ENCODE results near the gene RC3H2. TPM values are rescaled to one million over a fixed set of nuclear protein-coding genes. Genes with fewer than 3 reads are reported as not detected.

Gene RC3H2
- total and polyA plus RNA-seq, 2 of the 13 experiments (the other 11 are each of a cell fraction or from before 2014, with no cell fraction given): 21.0 to 36.4 TPM

DNA sequence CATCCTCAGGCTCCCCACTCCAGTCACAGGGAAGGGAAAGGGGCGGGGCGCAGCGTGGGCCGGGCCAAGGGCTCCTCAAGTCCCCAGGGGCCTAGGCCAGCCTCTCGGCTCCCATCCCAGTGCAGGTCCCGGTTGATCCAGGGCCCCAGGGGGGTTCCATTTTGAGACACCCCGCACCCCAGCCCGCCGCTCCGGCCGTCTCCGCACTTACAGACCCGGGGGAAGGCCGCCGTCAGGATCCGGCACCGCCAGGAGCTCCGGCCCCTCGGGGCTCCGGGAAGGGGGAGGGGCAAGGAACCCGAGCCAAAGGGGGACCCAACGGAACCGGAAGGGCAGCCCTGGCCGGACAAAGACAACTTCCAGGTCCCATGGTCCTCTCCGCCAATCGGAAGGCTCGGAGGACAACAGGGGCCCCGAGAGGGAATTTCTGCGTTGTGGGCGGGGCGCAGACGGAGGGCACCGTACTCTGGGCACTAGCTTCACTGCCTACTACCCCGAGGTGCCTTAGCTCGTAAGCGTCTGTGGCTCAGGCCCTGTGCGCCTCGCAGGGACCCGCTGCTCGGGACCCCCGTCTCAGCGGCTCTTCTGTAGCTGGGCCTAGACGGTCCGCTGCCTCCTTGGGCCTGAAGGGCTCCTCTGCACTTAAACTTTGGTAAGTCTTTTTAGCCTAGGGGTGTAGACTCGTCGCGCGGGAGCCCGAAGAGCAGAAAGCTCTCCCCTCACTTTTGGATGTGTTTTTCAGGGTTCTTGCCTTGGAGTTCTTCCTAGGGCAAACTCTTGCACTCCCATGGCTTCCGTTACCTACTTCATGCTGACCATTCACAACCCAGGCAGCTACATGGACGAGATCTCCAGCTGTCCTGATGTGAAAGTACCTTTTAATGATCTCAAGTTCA lies 26.3 kb upstream of the RC3H2 start, which contains the start of gene ZBTB26 (continued):
- TF ChIP-seq ZNF253 (CRISPR knock-in tag; IDR thresholded peaks at IDR 0.05; ENCODE audit: borderline replicate concordance): no peak
- peak; percentile 80; the same call in 1 of the 2 replicates for TF ChIP-seq ZNF772 (CRISPR knock-in tag; IDR thresholded peaks at IDR 0.05)
- TF ChIP-seq PAF1 (CRISPR knock-in tag; IDR thresholded peaks at IDR 0.05): no peak
- TF ChIP-seq CEBPB (IDR thresholded peaks at IDR 0.05; ENCODE audit: borderline replicate concordance, low read depth, low read length): no peak
- TF ChIP-seq ZSCAN21 (CRISPR knock-in tag; IDR thresholded peaks at IDR 0.05; ENCODE audit: borderline replicate concordance): 0 out of 2 replicates have a peak, but pooled peaks have one; percentile 21
- TF ChIP-seq, protein P1, sequence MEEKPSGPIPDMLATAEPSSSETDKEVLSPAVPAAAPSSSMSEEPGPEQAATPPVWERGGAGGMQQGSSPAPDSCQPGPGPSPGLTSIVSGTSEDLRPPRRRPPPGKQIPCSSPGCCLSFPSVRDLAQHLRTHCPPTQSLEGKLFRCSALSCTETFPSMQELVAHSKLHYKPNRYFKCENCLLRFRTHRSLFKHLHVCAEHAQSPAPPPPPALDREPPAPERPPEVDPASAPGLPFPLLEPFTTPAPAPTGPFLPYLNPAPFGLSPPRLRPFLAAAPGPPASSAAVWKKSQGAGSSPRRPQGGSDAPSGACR (CRISPR knock-in tag; IDR thresholded peaks at IDR 0.05): peak; percentile 78; the same call in 1 of the 2 replicates
- no peak for TF ChIP-seq SRSF9 (IDR thresholded peaks at IDR 0.05; ENCODE audit: borderline replicate concordance, insufficient read depth, low read depth, low read length, poor library complexity, severe bottlenecking)
- TF ChIP-seq DR1 (CRISPR knock-in tag; IDR thresholded peaks at IDR 0.05): peak; percentile 42; the same call in 1 of the 2 replicates
- TF ChIP-seq ZNF232 (CRISPR knock-in tag; IDR thresholded peaks at IDR 0.05; ENCODE audit: borderline replicate concordance): peak; percentile 52; the same call in 1 of the 2 replicates
- TF ChIP-seq SP5 (CRISPR knock-in tag; IDR thresholded peaks at IDR 0.05; ENCODE audit: borderline replicate concordance, low read depth): peak; percentile 80
- TF ChIP-seq KDM5B (CRISPR knock-in tag; IDR thresholded peaks at IDR 0.05; ENCODE audit: borderline replicate concordance): peak; percentile 67; the same call in 1 of the 2 replicates
- TF ChIP-seq ZNF577 (CRISPR knock-in tag; IDR thresholded peaks at IDR 0.05; ENCODE audit: borderline replicate concordance, low read depth): no peak
- peak; percentile 17 for TF ChIP-seq PTBP1 (IDR thresholded peaks at IDR 0.05; ENCODE audit: low read depth, low read length, poor library complexity, severe bottlenecking)
- TF ChIP-seq, protein P2, sequence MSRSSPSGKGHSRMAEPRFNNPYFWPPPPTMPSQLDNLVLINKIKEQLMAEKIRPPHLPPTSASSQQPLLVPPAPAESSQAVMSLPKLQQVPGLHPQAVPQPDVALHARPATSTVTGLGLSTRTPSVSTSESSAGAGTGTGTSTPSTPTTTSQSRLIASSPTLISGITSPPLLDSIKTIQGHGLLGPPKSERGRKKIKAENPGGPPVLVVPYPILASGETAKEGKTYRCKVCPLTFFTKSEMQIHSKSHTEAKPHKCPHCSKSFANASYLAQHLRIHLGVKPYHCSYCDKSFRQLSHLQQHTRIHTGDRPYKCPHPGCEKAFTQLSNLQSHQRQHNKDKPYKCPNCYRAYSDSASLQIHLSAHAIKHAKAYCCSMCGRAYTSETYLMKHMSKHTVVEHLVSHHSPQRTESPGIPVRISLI (CRISPR knock-in tag; IDR thresholded peaks at IDR 0.05; ENCODE audit: borderline replicate concordance): no peak
- no peak for TF ChIP-seq FOXA1 (IDR thresholded peaks at IDR 0.05)
- TF ChIP-seq FOXA1 (CRISPR knock-in tag; IDR thresholded peaks at IDR 0.05): peak; percentile 36; the same call in 1 of the 2 replicates
- TF ChIP-seq, protein P3, sequence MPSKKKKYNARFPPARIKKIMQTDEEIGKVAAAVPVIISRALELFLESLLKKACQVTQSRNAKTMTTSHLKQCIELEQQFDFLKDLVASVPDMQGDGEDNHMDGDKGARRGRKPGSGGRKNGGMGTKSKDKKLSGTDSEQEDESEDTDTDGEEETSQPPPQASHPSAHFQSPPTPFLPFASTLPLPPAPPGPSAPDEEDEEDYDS (CRISPR knock-in tag; IDR thresholded peaks at IDR 0.05): peak; percentile 34; the same call in 1 of the 2 replicates
- TF ChIP-seq IRF2 (CRISPR knock-in tag; IDR thresholded peaks at IDR 0.05): peak; percentile 75
- peak; percentile 74 for TF ChIP-seq SP4 (CRISPR knock-in tag; IDR thresholded peaks at IDR 0.05)
- TF ChIP-seq SMC3 (IDR thresholded peaks at IDR 0.05; ENCODE audit: low read length): no peak
- TF ChIP-seq SP140L (CRISPR knock-in tag; IDR thresholded peaks at IDR 0.05; ENCODE audit: borderline replicate concordance): no peak
- peak; percentile 21; the same call in 1 of the 2 replicates for TF ChIP-seq HNF4A (CRISPR knock-in tag; IDR thresholded peaks at IDR 0.05)
- TF ChIP-seq, protein P4, sequence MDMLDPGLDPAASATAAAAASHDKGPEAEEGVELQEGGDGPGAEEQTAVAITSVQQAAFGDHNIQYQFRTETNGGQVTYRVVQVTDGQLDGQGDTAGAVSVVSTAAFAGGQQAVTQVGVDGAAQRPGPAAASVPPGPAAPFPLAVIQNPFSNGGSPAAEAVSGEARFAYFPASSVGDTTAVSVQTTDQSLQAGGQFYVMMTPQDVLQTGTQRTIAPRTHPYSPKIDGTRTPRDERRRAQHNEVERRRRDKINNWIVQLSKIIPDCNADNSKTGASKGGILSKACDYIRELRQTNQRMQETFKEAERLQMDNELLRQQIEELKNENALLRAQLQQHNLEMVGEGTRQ (IDR thresholded peaks at IDR 0.05; ENCODE audit: low read depth, low read length): 0 out of 2 replicates have a peak, but pooled peaks have one; percentile 53
- TF ChIP-seq, protein P4 (CRISPR knock-in tag; IDR thresholded peaks at IDR 0.05; ENCODE audit: borderline replicate concordance): peak; percentile 76; the same call in 1 of the 2 replicates
- TF ChIP-seq TMF1 (CRISPR knock-in tag; IDR thresholded peaks at IDR 0.05; ENCODE audit: low read depth): peak; percentile 46
